CD4-positive, CD25-positive, alpha-beta regulatory T cell (primary cell): ENCODE results near the gene TSC22D2. TPM values are rescaled to one million over a fixed set of nuclear protein-coding genes. Genes with fewer than 3 reads are reported as not detected.

Experiments used
- ATAC-seq, 2 donors: fragments of 150-1000 bp; cut with Tn5 transposase; one replicate each; pipeline ENCODE4 v1.10.0; 2021; ENCODE audit warnings: low read depth in 2 of 2, moderate number of reproducible peaks in 2 of 2, moderate library complexity in 1 of 2
- DNase-seq, 3 donors: peaks; one replicate each; pipeline versions ENCODE4 v3.0.0 to v3.0.0-alpha.2; 2012 to 2022; ENCODE audit warnings: mixed read lengths in 1 of 3
- H3K27ac ChIP-seq: one replicate; pipeline ENCODE4 v1.7.0; 2013; ENCODE audit warnings: mild to moderate bottlenecking, low read length; ENCODE audit not compliant: insufficient read depth, poor library complexity, severe bottlenecking
- H3K27me3 ChIP-seq: one replicate; pipeline ENCODE4 v1.7.0; 2013; ENCODE audit warnings: low read length; ENCODE audit not compliant: control insufficient read depth, insufficient read depth
- H3K36me3 ChIP-seq: one replicate; pipeline ENCODE4 v1.7.0; 2013; ENCODE audit warnings: mild to moderate bottlenecking, low read length, moderate library complexity; ENCODE audit not compliant: control insufficient read depth, insufficient read depth
- H3K4me1 ChIP-seq: 2 replicates; pipeline ENCODE4 v1.7.0; 2013; ENCODE audit warnings: mild to moderate bottlenecking, low read length; ENCODE audit not compliant: insufficient read depth, control insufficient read depth, poor library complexity, severe bottlenecking
- H3K4me3 ChIP-seq: one replicate; pipeline ENCODE4 v1.7.0; 2013; ENCODE audit warnings: low read depth, mild to moderate bottlenecking, low read length, moderate library complexity
- H3K9me3 ChIP-seq, 2 experiments: 1 replicate in 1 of 2; 2 replicates in 1 of 2; pipeline ENCODE4 v1.7.0; 2013; ENCODE audit warnings: low read length in 2 of 2, mild to moderate bottlenecking in 1 of 2, moderate library complexity in 1 of 2; ENCODE audit not compliant: control insufficient read depth in 2 of 2
- H3K27ac Mint-ChIP-seq, 3 donors: one replicate each; pipeline ENCODE4 v1.8.0; 2020 to 2022; ENCODE audit warnings: mild to moderate bottlenecking in 3 of 3, mixed read lengths in 3 of 3, moderate library complexity in 2 of 3
- H3K27me3 Mint-ChIP-seq: one replicate; pipeline ENCODE4 v1.8.0; 2022; ENCODE audit warnings: mild to moderate bottlenecking, mixed read lengths
- H3K36me3 Mint-ChIP-seq: one replicate; pipeline ENCODE4 v1.8.0; 2020; ENCODE audit warnings: mixed read lengths
- H3K4me1 Mint-ChIP-seq, 4 donors: one replicate each; pipeline ENCODE4 v1.8.0; 2020 to 2022; ENCODE audit warnings: mixed read lengths in 4 of 4, mild to moderate bottlenecking in 1 of 4
- H3K4me3 Mint-ChIP-seq, 4 donors: one replicate each; pipeline ENCODE4 v1.8.0; 2020 to 2022; ENCODE audit warnings: mild to moderate bottlenecking in 4 of 4, mixed read lengths in 4 of 4, moderate library complexity in 3 of 4
- H3K9me3 Mint-ChIP-seq, 7 donors: one replicate each; pipeline ENCODE4 v1.8.0; 2020 to 2022; ENCODE audit warnings: mixed read lengths in 7 of 7, mild to moderate bottlenecking in 3 of 7, moderate library complexity in 2 of 7
- polyA plus RNA-seq, 4 donors: library from polyadenylated mRNA; unstranded; fragments of 300-500 nt; fragmentation: Illumina TruSeq; gene quantifications; one replicate each; pipeline ENCODE4 v1.2.3, GENCODE V29; 2021
- total RNA-seq: library from RNA; stranded (reverse); gene quantifications from one replicate; pipeline ENCODE4 v1.2.3, GENCODE V29; 2022

Gene TSC22D2
- total and polyA plus RNA-seq, 5 donors from 2014 or later, result 4.9 to 49.0 (median 6.6) TPM

- Mint-ChIP-seq H3K4me1 (no peaks in the 10 kb centered on the region), H3K4me3 (no peak overlapping the region), H3K27me3 (peaks cover 34% of the 10 kb centered on the region), H3K27ac (no peak overlapping the region), H3K9me3 (peaks cover 0 to 23% (median 14%) of the 10 kb centered on the region in 7 donors), H3K36me3 (peaks cover 3% of the 10 kb centered on the region)
- H3K9me3 ChIP-seq, result peaks cover 0 to 4% of the 10 kb centered on the region in 2 experiments
- no peak overlapping the region for H3K27ac ChIP-seq
- H3K27me3 ChIP-seq, result no peaks in the 10 kb centered on the region
- H3K36me3 ChIP-seq, result no peaks in the 10 kb centered on the region
- H3K4me1 ChIP-seq, result no peaks in the 10 kb centered on the region
- no peak for DNase-seq
- H3K4me3 ChIP-seq, result no peak overlapping the region
- no peak for ATAC-seq
Measured at GRCh38 chr3:150479370-150479769, 71.3 kb downstream of the TSC22D2 start.

- peaks cover 8% of the 10 kb centered on the region for H3K36me3 Mint-ChIP-seq
- ATAC-seq (no peak), DNase-seq (no peak)
- Histone ChIP-seq H3K27ac (no peak overlapping the region), H3K4me3 (no peak overlapping the region), H3K36me3 (no peaks in the 10 kb centered on the region), H3K9me3 (peaks cover 0 to 7% of the 10 kb centered on the region in 2 experiments), H3K4me1 (no peaks in the 10 kb centered on the region), H3K27me3 (no peaks in the 10 kb centered on the region)
- H3K27ac Mint-ChIP-seq, result no peak overlapping the region
- no peaks in the 10 kb centered on the region for H3K4me1 Mint-ChIP-seq
- peaks cover 35% of the 10 kb centered on the region for H3K27me3 Mint-ChIP-seq
- H3K4me3 Mint-ChIP-seq, result no peak overlapping the region
- peaks cover 0 to 27% (median 16%) of the 10 kb centered on the region in 7 donors for H3K9me3 Mint-ChIP-seq
Measured at GRCh38 chr3:150480877-150481276, 72.8 kb downstream of the TSC22D2 start.

- peaks cover 39% of the 10 kb centered on the region for H3K27me3 Mint-ChIP-seq
- Histone ChIP-seq H3K4me1 (no peaks in the 10 kb centered on the region), H3K9me3 (peaks cover 10 to 12% of the 10 kb centered on the region in 2 experiments), H3K27me3 (peaks cover 3% of the 10 kb centered on the region), H3K27ac (no peak overlapping the region), H3K36me3 (no peaks in the 10 kb centered on the region), H3K4me3 (no peak overlapping the region)
- ATAC-seq, result no peak
- no peak for DNase-seq
- H3K27ac Mint-ChIP-seq, result no peak overlapping the region
- peaks cover 8% of the 10 kb centered on the region for H3K36me3 Mint-ChIP-seq
- no peaks in the 10 kb centered on the region for H3K4me1 Mint-ChIP-seq
- peaks cover 1 to 30% (median 17%) of the 10 kb centered on the region in 7 donors for H3K9me3 Mint-ChIP-seq
- no peak overlapping the region for H3K4me3 Mint-ChIP-seq
Measured at GRCh38 chr3:150483226-150483625, 75.1 kb downstream of the TSC22D2 start.

GRCh38 chr3:150484410-150484809 is 76.3 kb downstream of the TSC22D2 start:
- peaks cover 3% of the 10 kb centered on the region for H3K27me3 ChIP-seq
- no peaks in the 10 kb centered on the region for H3K4me1 ChIP-seq
- peaks cover 1 to 30% (median 17%) of the 10 kb centered on the region in 7 donors for H3K9me3 Mint-ChIP-seq
- H3K27ac Mint-ChIP-seq, result no peak overlapping the region
- no peaks in the 10 kb centered on the region for H3K36me3 ChIP-seq
- peaks cover 8% of the 10 kb centered on the region for H3K36me3 Mint-ChIP-seq
- DNase-seq (no peak), ATAC-seq (no peak)
- peaks cover 46% of the 10 kb centered on the region for H3K27me3 Mint-ChIP-seq
- H3K4me1 Mint-ChIP-seq, result no peaks in the 10 kb centered on the region
- no peak overlapping the region for H3K4me3 ChIP-seq
- H3K27ac ChIP-seq, result no peak overlapping the region
- H3K9me3 ChIP-seq, result peaks cover 10 to 12% of the 10 kb centered on the region in 2 experiments
- H3K4me3 Mint-ChIP-seq, result no peak overlapping the region

GRCh38 chr3:150488867-150489266 is 80.8 kb downstream of the TSC22D2 start:
- Histone ChIP-seq H3K27me3 (peaks cover 3% of the 10 kb centered on the region), H3K4me3 (no peak overlapping the region)
- H3K4me3 Mint-ChIP-seq, result no peak overlapping the region

GRCh38 chr3:150490277-150490986 is 82.3 kb downstream of the TSC22D2 start:
- no peaks in the 10 kb centered on the region for H3K4me1 ChIP-seq
- DNase-seq (no peak), ATAC-seq (no peak)
- no peaks in the 10 kb centered on the region for H3K36me3 ChIP-seq
- peaks cover 6 to 10% of the 10 kb centered on the region in 2 experiments for H3K9me3 ChIP-seq
- Mint-ChIP-seq H3K36me3 (no peaks in the 10 kb centered on the region), H3K4me1 (peaks cover 0 to 1% (median 0%) of the 10 kb centered on the region in 4 donors), H3K9me3 (peaks cover 0 to 13% (median 8%) of the 10 kb centered on the region in 7 donors), H3K27me3 (peaks cover 19% of the 10 kb centered on the region), H3K4me3 (no peak overlapping the region), H3K27ac (no peak overlapping the region)
- no peak overlapping the region for H3K27ac ChIP-seq
- H3K27me3 ChIP-seq, result peaks cover 3% of the 10 kb centered on the region
- H3K4me3 ChIP-seq, result no peak overlapping the region

More at GRCh38 chr3:150488867-150489266, 80.8 kb downstream of the TSC22D2 start:
- ATAC-seq (no peak), DNase-seq (no peak)
- Histone ChIP-seq H3K27ac (no peak overlapping the region), H3K36me3 (no peaks in the 10 kb centered on the region), H3K9me3 (peaks cover 10 to 12% of the 10 kb centered on the region in 2 experiments), H3K4me1 (no peaks in the 10 kb centered on the region)
- Mint-ChIP-seq H3K4me1 (no peaks in the 10 kb centered on the region), H3K27me3 (peaks cover 25% of the 10 kb centered on the region), H3K9me3 (peaks cover 1 to 23% (median 15%) of the 10 kb centered on the region in 7 donors), H3K36me3 (peaks cover 8% of the 10 kb centered on the region), H3K27ac (no peak overlapping the region)

GRCh38 chr3:150494411-150494977 is 86.4 kb downstream of the TSC22D2 start:
- peaks cover 14% of the 10 kb centered on the region for H3K27me3 Mint-ChIP-seq
- ATAC-seq, result no peak
- no peak overlapping the region for H3K27ac ChIP-seq
- H3K36me3 ChIP-seq, result no peaks in the 10 kb centered on the region
- no peaks in the 10 kb centered on the region for H3K9me3 ChIP-seq
- H3K27ac Mint-ChIP-seq, result no peak overlapping the region
- H3K4me3 Mint-ChIP-seq, result no peak overlapping the region
- no peak overlapping the region for H3K4me3 ChIP-seq
- no peaks in the 10 kb centered on the region for H3K36me3 Mint-ChIP-seq
- H3K4me1 ChIP-seq, result no peaks in the 10 kb centered on the region
- no peaks in the 10 kb centered on the region for H3K27me3 ChIP-seq
- peaks cover 0 to 7% (median 0%) of the 10 kb centered on the region in 7 donors for H3K9me3 Mint-ChIP-seq
- DNase-seq, result no peak
- peaks cover 0 to 9% (median 0%) of the 10 kb centered on the region in 4 donors for H3K4me1 Mint-ChIP-seq
